H54 (cell line): ENCODE results near the gene RNF44.

ENCODE experiments used
- DNase-seq: peaks from one replicate; pipeline ENCODE4 v3.0.0; 2011; ENCODE audit warnings: low spot score, mixed read lengths; ENCODE audit not compliant: insufficient read length
- FAIRE-seq: peaks from 3 replicates; lab custom pipeline; 2011; peaks lifted over from hg19 to GRCh38; lab: Jason Lieb, UNC
- POLR2A ChIP-seq: IDR thresholded peaks from 2 replicates; pipeline ENCODE4 v1.6.1; 2011; ENCODE audit warnings: low read depth, mild to moderate bottlenecking, low read length

Gene RNF44

DNA sequence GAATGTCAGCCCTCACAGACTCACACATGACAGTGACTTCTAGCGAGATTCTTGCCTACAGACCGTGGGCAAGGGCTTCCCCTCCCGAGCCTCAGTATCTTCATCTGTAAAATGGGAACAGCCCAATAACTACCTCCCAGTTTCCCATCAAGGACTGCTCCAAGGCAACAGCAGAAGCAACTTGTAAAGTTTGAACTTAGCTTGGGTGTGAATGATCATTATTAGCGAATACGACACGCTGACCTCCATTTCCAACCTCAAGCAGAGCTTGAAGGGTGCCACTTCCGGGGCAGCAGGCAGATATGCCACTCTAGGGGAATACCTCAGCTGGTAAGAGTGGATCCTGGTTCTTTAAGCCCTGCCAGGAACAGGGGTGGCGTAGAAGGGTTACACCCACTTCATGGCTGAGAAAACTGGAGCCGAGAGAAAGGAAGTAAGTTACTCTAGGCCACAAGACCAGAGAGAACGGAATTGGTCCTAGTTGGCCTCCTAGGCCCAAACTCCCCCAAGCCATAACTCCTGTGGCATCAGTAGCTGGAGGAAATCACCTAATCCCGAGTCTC is 2.0 kb downstream of the RNF44 start:
- no peak for DNase-seq
- TF ChIP-seq POLR2A: no peak
- FAIRE-seq: no peak

DNA sequence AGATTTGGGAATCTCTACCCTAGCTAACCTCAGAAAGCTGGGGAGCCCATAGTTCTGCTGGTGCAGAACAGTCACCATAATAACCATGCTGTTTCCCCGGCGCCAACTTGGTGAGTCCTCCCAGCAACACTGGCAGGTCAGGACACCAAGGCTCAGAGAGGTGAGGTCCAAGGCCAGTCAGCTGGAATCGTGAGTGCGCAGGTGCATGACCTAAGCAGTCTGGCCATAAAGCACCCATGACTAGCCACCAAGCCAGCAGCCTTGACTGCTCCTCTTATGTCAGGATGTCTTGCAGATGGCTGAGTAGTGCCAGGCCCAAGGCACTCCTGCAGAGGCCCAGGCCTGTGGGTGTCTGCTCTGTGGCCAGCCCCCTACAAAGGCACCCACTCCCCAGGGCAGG is 2.6 kb downstream of the RNF44 start:
- FAIRE-seq (no peak), DNase-seq (no peak)
- no peak for TF ChIP-seq POLR2A

DNA sequence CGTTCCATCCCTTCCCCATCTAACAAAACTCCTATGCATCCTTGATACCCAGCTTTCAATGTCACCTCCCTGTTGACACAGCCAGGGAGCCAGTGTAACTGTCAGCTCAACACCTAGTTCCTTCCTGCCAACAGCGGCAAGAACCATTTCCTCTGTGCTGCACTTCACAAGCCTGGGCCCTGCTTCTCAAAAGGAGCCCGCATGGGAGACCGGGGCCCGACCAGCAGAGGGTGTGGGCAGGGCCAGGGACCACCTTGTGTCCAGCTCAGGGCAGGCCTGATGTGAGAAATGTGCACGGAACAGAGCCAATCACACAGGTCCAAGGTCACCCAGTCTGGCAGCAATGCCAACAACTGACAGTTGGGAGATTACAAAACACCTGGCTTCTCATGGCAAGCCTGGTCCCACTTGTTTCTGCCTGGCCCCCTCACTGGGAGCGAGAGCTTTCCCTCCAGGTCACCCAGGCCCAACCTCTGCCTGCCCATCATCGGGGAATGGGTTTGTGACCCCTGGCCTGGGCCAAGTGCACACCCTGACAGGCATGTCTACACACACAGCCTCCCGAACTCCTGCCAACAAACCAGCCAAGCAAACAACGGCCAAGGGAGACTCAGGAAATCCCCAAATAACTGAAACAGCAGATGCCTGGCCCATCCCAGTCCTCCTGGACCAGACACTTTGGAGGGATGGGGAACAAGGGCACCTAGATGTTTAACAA is 3.1 kb downstream of the RNF44 start:
- no peak for DNase-seq
- FAIRE-seq: no peak
- no peak for TF ChIP-seq POLR2A

DNA sequence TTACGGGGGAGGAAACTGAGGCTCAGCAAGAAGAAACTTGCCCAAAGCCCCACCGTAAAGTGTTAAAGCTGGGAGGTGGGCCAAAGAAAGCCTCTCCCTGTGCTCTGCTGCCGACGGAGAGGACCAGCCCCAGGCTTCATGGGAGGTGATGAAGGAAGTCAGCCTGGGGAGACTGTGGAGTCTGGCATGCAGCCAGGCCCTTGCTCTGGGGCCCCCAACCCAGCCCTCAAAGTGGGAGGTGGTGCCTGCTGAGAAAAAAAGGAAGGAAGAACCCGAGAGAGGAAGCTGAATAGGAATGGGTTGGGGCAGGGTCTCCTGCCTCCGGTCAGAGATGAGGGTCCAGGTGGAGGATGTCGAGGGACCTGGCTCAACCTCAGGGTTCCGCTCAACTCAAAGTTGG is 3.8 kb downstream of the RNF44 start:
- FAIRE-seq: no peak
- TF ChIP-seq POLR2A: no peak
- DNase-seq: no peak

DNA sequence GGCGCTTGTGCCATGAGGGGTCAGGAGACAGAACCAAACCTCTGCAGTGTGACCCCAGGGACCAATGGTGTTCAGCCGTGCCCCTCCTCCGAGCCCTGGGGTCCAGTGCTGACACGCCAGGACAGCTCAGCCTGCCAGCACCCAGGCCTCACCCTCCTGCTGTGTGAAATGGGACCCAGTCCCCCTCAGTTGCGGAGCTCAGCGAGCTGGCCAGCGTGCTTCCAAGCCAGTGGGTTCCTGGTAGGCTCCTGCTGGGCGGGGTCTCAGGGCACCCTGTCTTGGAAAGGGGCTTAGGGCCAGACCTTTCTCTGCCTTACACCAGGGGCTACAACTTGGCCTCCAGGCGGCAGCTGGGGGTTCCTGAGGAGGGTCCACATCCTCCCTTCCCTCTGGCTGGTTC is 4.4 kb downstream of the RNF44 start:
- no peak for DNase-seq
- TF ChIP-seq POLR2A: no peak
- FAIRE-seq: no peak

DNA sequence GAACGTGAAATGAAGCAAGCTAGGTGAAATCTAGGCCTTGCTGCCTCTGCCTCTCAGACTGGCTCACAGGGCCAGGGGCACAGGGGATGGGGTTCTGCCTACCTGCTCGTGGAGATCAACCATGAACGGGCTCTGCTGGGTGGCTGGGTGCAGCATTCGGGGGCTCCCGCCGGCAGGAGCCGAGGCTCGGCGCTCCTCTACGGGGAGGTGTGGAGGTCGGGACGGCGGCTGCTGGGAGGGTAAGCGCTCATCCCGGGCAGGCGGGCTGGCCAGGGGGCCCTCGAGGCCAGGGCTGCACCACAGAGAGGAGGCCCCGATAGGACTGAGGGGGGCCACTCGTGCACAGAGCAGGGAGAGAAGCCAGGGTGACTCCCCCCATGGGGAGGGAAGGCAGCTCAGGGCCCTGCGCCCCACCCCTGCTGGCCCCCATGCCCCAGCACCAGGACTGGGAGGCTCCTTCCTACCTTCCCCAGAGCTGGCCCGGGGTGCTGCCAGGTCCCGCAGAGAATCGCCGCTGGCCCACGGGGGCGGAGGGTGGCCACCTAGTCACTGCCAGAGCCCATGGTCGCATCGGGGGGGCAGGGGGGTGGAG is 5.2 kb downstream of the RNF44 start:
- no peak for TF ChIP-seq POLR2A
- DNase-seq (no peak), FAIRE-seq (no peak)

DNA sequence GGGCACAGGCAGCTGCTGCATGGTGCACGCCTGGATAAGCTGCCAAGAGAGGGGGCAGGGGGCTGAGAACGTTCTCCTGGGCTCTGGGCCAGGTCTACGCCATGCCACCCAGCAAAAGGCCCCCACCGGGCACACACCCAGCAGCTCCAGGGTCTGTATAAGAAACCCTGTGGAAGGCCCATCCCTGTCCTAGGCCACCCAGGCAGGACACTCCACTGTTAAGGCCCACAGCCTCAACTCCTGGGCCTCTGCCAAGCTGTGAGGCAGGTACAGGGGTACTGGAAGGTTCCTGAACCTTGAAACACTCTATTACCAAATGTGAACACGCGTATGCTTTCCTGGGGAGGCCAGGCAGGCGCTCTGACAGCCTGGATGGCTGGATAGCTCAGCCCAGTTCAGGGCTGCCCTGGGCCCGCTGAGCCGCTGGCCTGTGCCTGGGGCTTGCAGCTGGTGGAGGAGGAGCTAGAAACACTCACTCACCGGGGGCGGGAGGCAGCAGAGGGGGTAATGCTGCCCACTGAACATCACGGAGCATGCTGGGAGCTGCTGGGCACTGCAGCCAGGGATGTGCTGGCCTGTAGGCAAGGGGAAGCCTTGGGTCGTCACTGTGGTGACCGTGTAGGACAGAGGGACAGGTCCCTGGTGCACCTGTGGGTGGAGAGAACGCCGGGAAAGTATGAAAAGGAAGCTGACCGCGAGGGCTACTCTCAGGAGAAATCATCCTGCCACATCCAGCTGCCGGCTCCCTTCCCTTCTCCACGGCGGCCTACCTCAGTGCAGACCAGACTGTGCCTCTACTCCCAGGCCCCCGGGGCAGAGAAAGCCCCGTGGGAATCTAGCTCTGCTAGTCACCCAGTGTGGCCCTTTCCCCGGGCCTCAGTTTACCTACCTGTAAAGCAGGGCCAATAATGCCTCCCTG is 6.0 kb downstream of the RNF44 start:
- TF ChIP-seq POLR2A: no peak
- no peak for FAIRE-seq
- DNase-seq: no peak

DNA sequence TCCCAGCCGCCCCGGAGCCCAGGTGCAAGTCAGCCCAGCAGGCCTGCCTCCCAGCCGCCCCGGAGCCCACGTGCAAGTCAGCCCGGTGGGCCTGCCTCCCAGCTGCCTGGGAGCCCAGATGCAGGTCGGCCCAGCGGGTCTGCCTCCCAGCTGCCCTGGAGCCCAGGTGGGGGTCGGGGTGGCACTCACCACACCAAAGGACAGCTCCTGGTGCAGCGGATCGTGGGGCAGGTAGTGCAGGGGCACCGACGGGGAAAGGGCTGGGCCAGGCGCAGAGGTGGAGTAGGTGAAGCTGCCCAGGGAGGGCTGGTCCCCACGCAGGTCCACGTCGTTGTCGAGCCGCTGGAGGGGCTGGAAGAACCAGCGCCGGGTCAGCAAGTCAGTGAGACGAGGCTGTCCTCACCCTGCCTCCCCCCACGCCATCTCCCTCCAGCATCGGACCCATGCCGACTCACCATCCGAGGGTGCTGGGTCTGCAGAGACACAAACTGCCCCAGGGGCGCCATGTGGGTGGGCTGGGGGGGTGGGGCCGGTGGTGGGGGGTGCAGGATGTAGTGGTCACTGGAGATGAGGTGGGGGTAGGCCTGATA is 6.7 kb downstream of the RNF44 start:
- no peak for TF ChIP-seq POLR2A
- FAIRE-seq (no peak), DNase-seq (no peak)

DNA sequence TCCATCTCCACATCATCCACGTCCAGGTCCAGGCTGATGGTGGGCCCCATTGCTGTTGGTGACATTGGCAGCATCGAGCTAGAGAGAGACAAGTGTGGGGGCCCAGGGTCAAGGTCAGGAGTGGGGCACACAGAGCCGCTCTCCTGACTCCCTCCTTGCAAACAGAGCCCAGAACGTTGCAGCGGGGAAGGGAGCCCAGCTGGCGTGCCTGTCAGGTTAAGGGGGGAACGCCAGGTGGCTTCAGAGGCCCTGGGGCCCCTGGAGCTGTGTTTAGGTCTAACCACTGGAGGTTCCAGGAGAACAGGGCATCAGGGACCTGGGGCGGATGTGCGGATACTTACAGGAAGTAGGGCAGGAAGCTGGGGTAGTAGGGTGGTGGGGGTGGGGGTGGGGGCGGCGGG is 7.5 kb downstream of the RNF44 start:
- TF ChIP-seq POLR2A: no peak
- DNase-seq (no peak), FAIRE-seq (no peak)

DNA sequence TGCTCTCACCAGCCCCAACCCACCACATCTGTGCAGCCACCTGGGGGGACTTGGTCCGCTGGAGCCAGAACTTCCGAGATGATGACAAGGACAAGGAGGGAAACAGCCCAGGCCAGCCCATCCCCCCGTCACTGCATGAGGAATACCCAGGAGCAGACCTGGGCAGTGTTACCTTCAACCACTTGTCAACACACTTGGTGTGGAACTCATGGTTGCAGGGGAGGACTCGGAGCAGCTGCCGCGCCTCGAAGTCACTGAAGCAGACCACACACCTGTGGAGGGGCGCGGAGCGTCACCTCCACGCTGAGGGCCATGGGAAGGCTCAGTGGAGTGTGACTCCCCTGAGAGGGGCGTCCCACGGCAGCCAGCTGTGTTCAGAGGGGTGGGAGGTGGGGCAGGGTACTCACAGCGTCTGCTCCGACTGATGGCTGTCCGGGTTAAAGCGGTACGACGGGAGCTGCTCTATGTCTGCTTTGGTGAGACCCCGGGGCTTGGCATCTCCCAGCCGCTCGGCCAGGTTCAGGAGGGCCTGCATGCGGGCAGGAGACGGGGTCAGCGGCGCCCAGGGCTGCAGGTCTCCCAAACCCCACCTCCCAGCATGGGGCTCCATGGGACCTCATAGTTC is 8.0 kb downstream of the RNF44 start:
- TF ChIP-seq POLR2A: no peak
- FAIRE-seq (no peak), DNase-seq (no peak)

DNA sequence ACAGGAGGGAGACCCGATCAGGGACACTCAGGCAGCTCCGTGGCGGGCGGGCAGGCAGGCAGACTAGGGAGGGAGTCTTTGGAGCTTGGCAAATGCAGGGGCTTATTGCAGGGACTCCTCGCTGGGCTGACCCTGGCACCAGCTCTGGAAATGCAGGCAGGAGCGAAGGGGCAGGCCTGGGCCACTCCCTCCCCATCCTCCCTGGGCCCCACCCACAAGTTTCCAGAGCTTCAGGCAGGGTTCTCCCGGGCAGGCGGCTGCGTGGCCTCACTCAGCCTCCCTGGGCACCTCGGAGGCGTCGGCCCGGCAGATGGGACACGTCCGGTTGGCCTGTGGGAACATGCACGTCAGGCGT is 8.5 kb downstream of the RNF44 start:
- FAIRE-seq (no peak), DNase-seq (no peak)
- no peak for TF ChIP-seq POLR2A

DNA sequence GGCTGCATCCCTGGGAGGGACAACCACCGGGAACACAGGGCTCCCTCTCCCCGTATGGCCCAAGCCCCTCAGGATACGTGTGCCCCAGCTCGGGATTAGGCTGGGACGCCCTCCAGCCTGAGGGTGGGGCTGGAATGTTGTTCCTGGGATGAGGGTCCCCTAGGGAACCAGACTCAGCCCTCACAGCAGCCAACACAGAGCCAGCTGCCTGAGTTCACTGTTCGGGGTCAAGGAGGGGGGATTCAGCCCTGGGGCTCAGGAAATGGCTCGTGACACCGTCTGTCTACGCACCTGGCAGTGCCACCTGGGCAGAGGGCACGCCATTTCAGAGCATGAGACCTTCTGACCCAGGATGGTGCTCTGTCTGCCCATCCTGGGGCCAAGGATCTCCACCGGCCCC is 8.9 kb downstream of the RNF44 start:
- no peak for DNase-seq
- no peak for TF ChIP-seq POLR2A
- no peak for FAIRE-seq

DNA sequence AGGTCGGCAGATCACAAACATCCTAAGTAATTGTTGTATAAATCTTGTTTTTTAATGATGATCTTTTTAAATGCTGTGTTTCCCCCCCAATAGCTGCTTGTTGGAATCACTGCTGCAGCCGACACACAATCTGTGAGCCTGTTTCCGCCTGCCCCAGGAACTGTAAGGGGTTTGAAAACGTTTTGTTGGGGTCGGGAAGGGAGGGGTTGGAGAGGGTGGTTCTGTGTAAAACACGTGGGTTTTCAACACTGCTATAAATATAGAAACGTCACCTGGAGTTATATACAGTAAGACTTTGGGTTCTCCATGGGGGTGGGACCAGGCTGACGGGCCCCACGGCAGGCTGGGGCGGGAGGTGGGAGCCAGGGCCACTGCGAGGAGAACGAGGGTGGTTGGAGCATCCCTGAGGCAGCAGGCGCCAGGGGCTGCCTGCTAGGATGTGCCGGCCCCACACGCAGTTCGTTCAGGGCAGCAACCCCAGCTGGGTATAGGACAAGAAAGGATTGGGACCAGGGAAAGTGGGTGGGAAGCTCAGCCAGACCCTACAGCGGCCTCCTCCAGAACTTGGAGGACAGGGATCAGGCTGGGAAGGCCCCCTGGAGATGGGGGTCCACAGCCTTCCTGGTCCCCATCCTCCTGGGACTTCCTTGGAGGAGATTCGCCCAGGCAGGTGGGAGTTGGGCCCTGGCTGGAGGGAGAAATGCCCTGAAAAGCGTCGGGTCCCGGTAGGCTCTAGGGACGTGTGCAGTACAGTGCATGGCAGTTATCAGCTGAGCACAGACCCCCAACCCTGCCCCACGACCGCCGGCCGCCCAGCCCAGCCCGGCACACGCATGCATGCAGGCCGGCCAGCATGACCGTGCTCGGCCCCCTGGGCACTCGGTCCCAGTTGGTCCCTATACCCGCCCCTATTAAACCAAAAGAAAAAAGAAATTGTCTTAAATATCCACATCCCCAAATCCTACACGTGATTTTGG is 9.7 kb downstream of the RNF44 start:
- TF ChIP-seq POLR2A: no peak
- FAIRE-seq (no peak), DNase-seq (no peak)
